GM12864 (cell line): ENCODE measurements around the gene RAB13.
"Not testable (repeated sequence)": the region's sequence is repeated elsewhere in the genome, so short reads cannot be mapped to it uniquely, and the experiment has no call there.

Experiments used
- DNase-seq: peaks from one replicate; pipeline ENCODE4 v3.0.0-alpha.2; 2011; ENCODE audit warnings: low read depth
- H3K4me3 ChIP-seq: 2 replicates; pipeline ENCODE4 v1.5.1; 2011; ENCODE audit warnings: mild to moderate bottlenecking, low read depth, low read length, control low read depth
- CTCF ChIP-seq: IDR thresholded peaks from 2 replicates; pipeline ENCODE4 v1.5.1; 2011; ENCODE audit warnings: low read depth, mild to moderate bottlenecking, moderate library complexity, low read length, control low read depth, inconsistent platforms; ENCODE audit errors: missing control alignments

The RAB13 gene

GRCh38 chr1:154000420-154000819, 14.3 kb upstream of the RAB13 start:
- no peak overlapping the region for H3K4me3 ChIP-seq
- no peak for TF ChIP-seq CTCF
- no peak for DNase-seq

- DNase-seq, H3K4me3 ChIP-seq: not testable (repeated sequence)
Measured at GRCh38 chr1:153996882-153997281, 10.7 kb upstream of the RAB13 start.

- H3K4me3 ChIP-seq: no peak overlapping the region
- no peak for DNase-seq
- no peak for TF ChIP-seq CTCF
Measured at GRCh38 chr1:153995640-153996039, 9.5 kb upstream of the RAB13 start.

GRCh38 chr1:153995202-153995601, 9.1 kb upstream of the RAB13 start:
- no peak overlapping the region for H3K4me3 ChIP-seq
- DNase-seq: no peak
- no peak for TF ChIP-seq CTCF

GRCh38 chr1:153991806-153992205, 5.7 kb upstream of the RAB13 start:
- H3K4me3 ChIP-seq: peak overlapping the region; percentile 76
- DNase-seq: no peak
- no peak for TF ChIP-seq CTCF

- no peak for TF ChIP-seq CTCF
- H3K4me3 ChIP-seq: peak overlapping the region; percentile 76
- DNase-seq: no peak
Measured at GRCh38 chr1:153991151-153991630, 5.1 kb upstream of the RAB13 start.

- TF ChIP-seq CTCF: no peak
- peak within 1 kb of the TSS; percentile 76 for H3K4me3 ChIP-seq
- peak; percentile 98 for DNase-seq
Measured at GRCh38 chr1:153990468-153991150, 4.5 kb upstream of the RAB13 start, which contains the start of gene RPS27. Gene RPS27, plus strand, starts transcription at chr1:153990762. Its CDS starts 35 bp downstream, at chr1:153990797.
